Gastrocnemius medialis (tissue), 4 donors: ENCODE measurements around the gene DARS1. TPM values are rescaled to one million over a fixed set of nuclear protein-coding genes. Genes with fewer than 3 reads are reported as not detected.
A peak's percentile ranks its signal among the peaks of the same experiment; 100 is the strongest.

Experiments
- ATAC-seq, 2 donors: fragments of 150-250 bp; one replicate each; pipeline ENCODE4 v1.9.1; 2016
- DNase-seq, 2 donors: peaks; one replicate each; pipeline ENCODE4 v3.0.0-alpha.2; 2019
- H3K27ac ChIP-seq, 4 donors: fragments of 200-600 bp; sonication (generic); 1 replicate in 1 of 4; 2 replicates in 3 of 4; pipeline ENCODE4 v1.5.1; 2016 to 2018; ENCODE audit warnings: mild to moderate bottlenecking in 2 of 4, moderate library complexity in 1 of 4
- H3K27me3 ChIP-seq, 3 donors: fragments of 200-600 bp; sonication (generic) in 2 of 3; 1 replicate in 1 of 3; 2 replicates in 2 of 3; pipeline versions ENCODE4 v1.5.1 to v1.6.0; 2016 to 2019; ENCODE audit warnings: mild to moderate bottlenecking in 1 of 3, moderate library complexity in 1 of 3
- H3K36me3 ChIP-seq, 2 donors: fragments of 200-600 bp; sonication (generic) in 1 of 2; one replicate each; pipeline ENCODE4 v1.5.1; 2017 to 2018
- H3K4me1 ChIP-seq, 2 donors: fragments of 200-600 bp; sonication (generic) in 1 of 2; one replicate each; pipeline ENCODE4 v1.5.1; 2016 to 2017; ENCODE audit warnings: mild to moderate bottlenecking in 2 of 2
- H3K4me3 ChIP-seq, 4 donors: fragments of 200-600 bp; sonication (generic) in 3 of 4; 1 replicate in 1 of 4; 2 replicates in 3 of 4; pipeline ENCODE4 v1.5.1; 2016 to 2019; ENCODE audit warnings: mild to moderate bottlenecking in 2 of 4
- H3K9me3 ChIP-seq, 3 donors: fragments of 200-600 bp; sonication (generic) in 2 of 3; 1 replicate in 1 of 3; 2 replicates in 2 of 3; pipeline ENCODE4 v1.5.1; 2016 to 2019
- CTCF ChIP-seq, 5 experiments: fragments of 450-650 bp in 3 of 5; fragments of 200-600 bp in 2 of 5; sonication (generic) in 2 of 5; IDR thresholded peaks in 4 of 5; conservative IDR thresholded peaks in 1 of 5; 1 replicate in 4 of 5; 2 replicates in 1 of 5; pipeline ENCODE4 v1.5.1; 2016 to 2019; ENCODE audit warnings: antibody characterized with exemption in 5 of 5, mild to moderate bottlenecking in 3 of 5, moderate library complexity in 3 of 5
- POLR2A ChIP-seq, 2 donors: fragments of 450-650 bp; IDR thresholded peaks; one replicate each; pipeline ENCODE4 v1.6.1; 2017; ENCODE audit warnings: antibody characterized with exemption in 2 of 2, mild to moderate bottlenecking in 2 of 2, moderate library complexity in 2 of 2
- in situ Hi-C, 4 donors: fragments of 200-750 bp; cut with MboI; loops; one replicate each; pipeline versions ENCODE4 v1.15.0 to v1.8.0; 2017; ENCODE audit warnings: low sequenced_read_pairs in 4 of 4
- intact Hi-C: fragments of 100-400 bp; cut with DNase I; formaldehyde crosslinking; loops from one replicate; pipeline ENCODE4 v1.15.1; 2023; ENCODE audit warnings: low total_unique reads
- total RNA-seq, 4 donors: library from RNA; depleted of rRNA; stranded (reverse); fragments of >200 nt; gene quantifications; one replicate each; pipeline versions ENCODE4 v1.1.0 to v1.2.3, GENCODE V29; 2016

The DARS1 gene
- total RNA-seq, 4 donors from 2014 or later, result 86.2 to 97.2 (median 89.8) TPM

- in situ Hi-C loops, result no loop called here
These were observed 110.6 kb downstream of the DARS1 start for GRCh38 chr2:135874777-135875365.

GRCh38 chr2:135870571-135870970, 114.9 kb downstream of the DARS1 start:
- intact Hi-C loops, result loop anchor here (10.0 kb wide), 1 partner anchor 336 kb away; the partner anchor contains the start of genes R3HDM1 and ZRANB3
- Histone ChIP-seq H3K9me3 (no peaks in the 10 kb centered on the region), H3K36me3 (peaks cover 0 to 33% of the 10 kb centered on the region in 2 donors), H3K27me3 (no peaks in the 10 kb centered on the region), H3K4me3 (no peak overlapping the region), H3K27ac (no peak overlapping the region), H3K4me1 (peaks cover 6 to 9% of the 10 kb centered on the region in 2 donors)
- DNase-seq (no peak), ATAC-seq (no peak)
- TF ChIP-seq CTCF (IDR thresholded peaks at IDR 0.05 in 4 of 5, conservative IDR thresholded peaks at IDR 0.05 in 1 of 5) (no peak), POLR2A (IDR thresholded peaks at IDR 0.05) (no peak)
- in situ Hi-C loops, result no loop called here

More at GRCh38 chr2:135874777-135875365, 110.6 kb downstream of the DARS1 start:
- Histone ChIP-seq H3K4me1 (peaks cover 6 to 13% of the 10 kb centered on the region in 2 donors), H3K4me3 (peak overlapping the region in 1 of 4 donors; percentile 74), H3K36me3 (peaks cover 0 to 11% of the 10 kb centered on the region in 2 donors), H3K27me3 (no peaks in the 10 kb centered on the region), H3K9me3 (no peaks in the 10 kb centered on the region), H3K27ac (peak overlapping the region in 1 of 4 donors; percentile 80)
- DNase-seq (no peak), ATAC-seq (no peak)
- intact Hi-C loops, result loop anchor here (5.0 to 10.0 kb wide), 2 partner anchors 133 to 340 kb away; partner anchors contain the start of genes R3HDM1, UBXN4 and ZRANB3
- TF ChIP-seq CTCF (IDR thresholded peaks at IDR 0.05 in 4 of 5, conservative IDR thresholded peaks at IDR 0.05 in 1 of 5) (no peak), POLR2A (IDR thresholded peaks at IDR 0.05) (no peak)

- TF ChIP-seq CTCF (IDR thresholded peaks at IDR 0.05 in 4 of 5, conservative IDR thresholded peaks at IDR 0.05 in 1 of 5) (no peak), POLR2A (IDR thresholded peaks at IDR 0.05) (no peak)
- Histone ChIP-seq H3K27ac (no peak overlapping the region), H3K4me3 (no peak overlapping the region), H3K36me3 (peaks cover 3 to 66% of the 10 kb centered on the region in 2 donors), H3K27me3 (no peaks in the 10 kb centered on the region), H3K4me1 (no peaks in the 10 kb centered on the region), H3K9me3 (no peaks in the 10 kb centered on the region)
- DNase-seq (no peak), ATAC-seq (no peak)
- in situ Hi-C loops, result no loop called here
- intact Hi-C loops, result no loop called here
These were observed 122.2 kb downstream of the DARS1 start for GRCh38 chr2:135863233-135863632.

GRCh38 chr2:135862718-135863117, 122.7 kb downstream of the DARS1 start:
- Histone ChIP-seq H3K36me3 (peaks cover 3 to 67% of the 10 kb centered on the region in 2 donors), H3K4me1 (no peaks in the 10 kb centered on the region), H3K27me3 (no peaks in the 10 kb centered on the region), H3K9me3 (no peaks in the 10 kb centered on the region), H3K4me3 (no peak overlapping the region), H3K27ac (no peak overlapping the region)
- no peak for DNase-seq
- in situ Hi-C loops, result no loop called here
- TF ChIP-seq CTCF (IDR thresholded peaks at IDR 0.05 in 4 of 5, conservative IDR thresholded peaks at IDR 0.05 in 1 of 5) (no peak), POLR2A (IDR thresholded peaks at IDR 0.05) (no peak)
- intact Hi-C loops, result no loop called here
- ATAC-seq, result no peak

Other genes with a start within 250 kb of the DARS1 start
- gene UBXN4, start 243.8 kb downstream of the DARS1 start, total RNA-seq, result 10 to 100 TPM; 54.8 to 85.1 (median 77.0) TPM
- under 1 TPM in 1 of 4 donors, not detected in 3; 0.13 TPM for gene LCT, start 148.4 kb downstream of the DARS1 start, total RNA-seq
- 1 to 10 TPM; 4.2 to 6.3 (median 4.8) TPM for gene MCM6, start 109.2 kb downstream of the DARS1 start, total RNA-seq
- gene CXCR4, start 132.5 kb upstream of the DARS1 start, total RNA-seq, result 1 to 10 TPM; 2.5 to 6.6 (median 4.0) TPM